Effector memory CD8-positive, alpha-beta T cell (primary cell): Measurements from ENCODE around the gene KIF18B.
"Not testable (repeated sequence)": the region's sequence is repeated elsewhere in the genome, so short reads cannot be mapped to it uniquely, and the experiment has no call there.

ENCODE experiments used
- ATAC-seq: fragments of 150-1000 bp; cut with Tn5 transposase; replicated peaks from 2 replicates; pipeline ENCODE4 v1.10.0; 2021; ENCODE audit warnings: mild to moderate bottlenecking, moderate library complexity
- DNase-seq, 3 experiments: peaks; one replicate each; pipeline ENCODE4 v3.0.0; 2021
- H3K27ac Mint-ChIP-seq, 2 donors: one replicate each; pipeline ENCODE4 v1.8.0; 2022; ENCODE audit warnings: mild to moderate bottlenecking in 2 of 2, mixed read lengths in 2 of 2, moderate library complexity in 2 of 2
- H3K27me3 Mint-ChIP-seq, 2 donors: one replicate each; pipeline ENCODE4 v1.8.0; 2022; ENCODE audit warnings: mixed read lengths in 2 of 2
- H3K36me3 Mint-ChIP-seq: one replicate; pipeline ENCODE4 v1.8.0; 2022; ENCODE audit warnings: mild to moderate bottlenecking, moderate library complexity, mixed read lengths; ENCODE audit not compliant: insufficient read depth
- H3K4me1 Mint-ChIP-seq, 2 donors: one replicate each; pipeline ENCODE4 v1.8.0; 2022; ENCODE audit warnings: low read depth in 2 of 2, mixed read lengths in 2 of 2
- H3K4me3 Mint-ChIP-seq, 2 donors: one replicate each; pipeline ENCODE4 v1.8.0; 2022; ENCODE audit warnings: mild to moderate bottlenecking in 2 of 2, mixed read lengths in 2 of 2, moderate library complexity in 2 of 2
- H3K9me3 Mint-ChIP-seq, 2 donors: one replicate each; pipeline ENCODE4 v1.8.0; 2022; ENCODE audit warnings: mixed read lengths in 2 of 2

Gene KIF18B

DNA sequence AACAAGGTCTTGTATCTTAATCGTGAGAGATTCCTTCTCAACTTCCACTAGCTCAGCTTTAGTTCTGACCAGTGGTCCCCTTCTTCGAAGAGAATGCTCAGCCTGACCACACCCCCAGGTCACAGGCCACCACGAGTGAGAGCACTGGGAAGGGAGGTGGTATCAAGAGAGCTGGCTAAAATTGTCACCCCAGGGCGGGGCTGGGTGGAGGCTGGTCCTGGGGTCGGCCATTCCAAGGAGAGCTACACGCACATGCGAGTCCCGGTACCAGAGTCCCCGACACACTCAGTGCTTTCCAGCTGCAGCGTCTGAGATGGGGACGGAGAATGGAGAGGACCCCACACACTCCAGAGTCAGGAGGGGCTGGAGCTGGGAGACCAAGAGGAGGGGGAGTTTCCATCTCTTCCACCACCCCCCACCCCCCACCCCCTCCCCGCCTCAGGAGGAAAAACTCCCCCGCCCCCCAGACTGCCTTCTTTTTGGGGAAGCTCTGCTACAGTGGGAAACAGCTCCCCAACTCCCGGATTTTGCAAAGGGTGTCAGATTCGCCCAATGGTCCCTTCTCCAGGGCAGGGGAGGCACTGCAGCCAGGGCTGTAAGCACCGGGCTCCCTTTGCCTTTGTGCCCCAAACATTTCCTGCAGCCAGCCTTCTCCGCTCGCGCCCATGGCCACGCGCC lies 18.9 kb upstream of the KIF18B start:
- Mint-ChIP-seq H3K36me3 (no peaks in the 10 kb centered on the region), H3K4me1 (peaks cover 14 to 21% of the 10 kb centered on the region in 2 donors), H3K27me3 (peaks cover 62 to 70% of the 10 kb centered on the region in 2 donors), H3K27ac (no peak overlapping the region), H3K9me3 (no peaks in the 10 kb centered on the region), H3K4me3 (peak overlapping the region; percentile 35 to 48)
- no peak for ATAC-seq
- DNase-seq, result no peak

DNA sequence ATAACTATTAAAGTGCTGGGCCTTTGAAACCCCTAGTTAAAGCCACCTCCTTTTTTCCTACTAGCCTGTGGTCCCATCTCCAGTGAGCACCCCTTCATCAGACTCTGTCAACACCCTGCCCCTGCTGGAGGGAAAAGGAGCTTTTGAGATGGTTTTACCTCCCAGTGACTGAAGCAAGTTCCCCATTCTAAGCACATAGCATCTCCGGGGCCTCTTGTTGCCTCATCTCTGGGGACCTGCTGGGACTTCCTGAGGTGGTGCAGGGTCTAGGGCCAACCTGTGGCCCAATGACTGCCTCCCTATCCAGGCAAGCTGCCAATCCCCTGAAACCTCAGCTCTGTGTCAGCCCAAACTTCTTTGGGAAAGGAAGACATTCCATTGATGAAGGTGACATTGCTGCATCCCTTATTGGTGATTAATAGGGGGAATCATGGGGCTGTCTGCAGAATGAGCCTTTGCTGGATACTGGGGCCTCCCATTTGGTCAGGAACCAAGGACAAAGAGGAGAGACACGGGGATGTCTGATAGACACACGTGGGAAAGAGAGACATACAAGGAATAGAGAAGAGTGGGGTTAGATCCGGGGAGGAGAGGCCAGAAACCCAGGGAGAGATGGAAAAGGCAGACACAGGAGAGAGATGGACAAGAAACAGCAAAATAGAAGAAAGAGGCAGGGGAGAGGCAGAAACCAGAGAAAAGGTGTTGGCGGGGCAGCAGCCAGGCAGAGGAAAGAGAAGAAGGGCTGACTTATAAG lies 18.1 kb upstream of the KIF18B start:
- Mint-ChIP-seq H3K4me1 (peaks cover 14 to 21% of the 10 kb centered on the region in 2 donors), H3K9me3 (no peaks in the 10 kb centered on the region), H3K27ac (no peak overlapping the region), H3K4me3 (peak overlapping the region; percentile 0 to 1), H3K27me3 (peaks cover 67 to 77% of the 10 kb centered on the region in 2 donors), H3K36me3 (no peaks in the 10 kb centered on the region)
- ATAC-seq, result no peak
- DNase-seq, result no peak

DNA sequence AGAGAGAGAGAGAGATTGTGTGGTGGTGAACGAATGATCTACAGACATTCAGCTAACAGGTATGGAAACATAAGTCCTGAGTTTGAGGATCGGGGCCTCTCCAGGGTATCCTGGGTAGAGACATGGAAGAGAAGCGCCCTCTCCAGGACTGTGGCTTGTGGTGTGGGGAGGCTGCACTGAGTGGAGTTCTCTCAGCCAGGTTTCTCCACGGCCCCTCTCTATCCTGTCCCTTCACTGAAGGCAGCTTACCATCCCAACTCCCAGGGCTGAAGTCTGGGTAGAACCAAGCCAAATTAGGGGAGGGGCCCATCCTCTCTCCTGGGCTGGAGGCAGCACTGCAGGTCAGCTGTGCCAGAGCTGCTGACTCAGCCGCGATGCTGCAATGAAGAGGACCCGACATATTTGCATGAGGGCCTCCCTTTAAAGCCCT lies 14.4 kb upstream of the KIF18B start:
- peaks cover 71 to 91% of the 10 kb centered on the region in 2 donors for H3K27me3 Mint-ChIP-seq
- H3K27ac Mint-ChIP-seq, result no peak overlapping the region
- no peaks in the 10 kb centered on the region for H3K36me3 Mint-ChIP-seq
- DNase-seq (no peak), ATAC-seq (no peak)
- H3K4me1 Mint-ChIP-seq, result peaks cover 2 to 8% of the 10 kb centered on the region in 2 donors
- no peak overlapping the region for H3K4me3 Mint-ChIP-seq
- no peaks in the 10 kb centered on the region for H3K9me3 Mint-ChIP-seq

DNA sequence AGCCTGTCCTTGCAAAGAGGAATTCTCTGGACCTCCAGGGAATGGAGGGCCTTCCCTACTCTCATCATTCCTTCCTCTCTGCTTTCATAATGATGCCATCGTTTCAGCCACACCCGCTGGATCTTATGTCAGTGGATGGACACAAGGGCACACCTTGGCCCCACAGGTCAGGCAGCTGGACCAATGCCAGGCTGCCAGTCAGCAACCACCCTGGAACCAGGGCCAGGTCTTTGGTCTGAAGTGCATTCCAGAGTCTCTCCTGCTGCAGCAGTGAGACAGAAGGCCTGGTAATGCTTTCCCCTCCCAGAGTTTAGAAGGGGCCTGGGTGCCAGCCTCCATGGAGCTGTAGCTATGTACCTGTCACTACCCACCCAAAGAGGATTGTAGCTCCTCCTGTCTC lies 13.1 kb upstream of the KIF18B start:
- ATAC-seq, result no peak

DNA sequence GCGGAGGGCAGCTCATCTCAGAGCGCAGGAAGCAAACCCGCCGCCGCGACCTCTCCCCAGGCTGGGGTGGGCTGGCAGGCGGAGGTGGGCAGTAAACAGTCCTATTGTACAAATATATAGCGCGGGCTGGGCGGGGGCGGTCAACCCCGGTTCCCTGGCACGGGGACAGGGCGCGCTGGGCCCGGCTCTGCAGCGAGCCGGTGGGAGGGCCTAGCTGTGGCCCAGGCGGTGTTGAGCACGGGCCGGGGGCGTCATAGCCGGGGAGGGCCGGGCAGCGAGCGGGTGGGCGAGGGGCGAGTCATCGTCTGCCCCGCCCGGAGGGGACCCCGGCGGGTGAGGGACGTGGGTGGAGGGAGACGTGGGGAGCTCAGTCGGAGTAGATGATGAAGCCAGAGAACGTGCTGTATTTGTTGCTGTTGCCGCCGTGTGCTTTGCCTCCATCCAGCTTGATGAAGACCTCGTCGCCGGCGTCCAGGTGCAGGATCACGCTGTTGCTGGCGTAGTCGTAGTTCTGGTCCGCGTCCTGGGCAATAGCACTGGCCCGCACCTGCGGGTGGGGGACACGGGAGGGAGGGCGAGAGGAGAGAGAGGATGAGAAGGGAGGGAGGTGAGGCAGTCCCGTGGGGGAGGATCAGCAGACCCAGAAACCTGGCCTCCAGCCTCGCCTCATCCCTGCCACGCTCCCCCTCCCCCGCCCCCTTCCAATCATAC lies 12.4 kb upstream of the KIF18B start:
- DNase-seq (no peak), ATAC-seq (no peak)
- peaks cover 0 to 2% of the 10 kb centered on the region in 2 donors for H3K4me1 Mint-ChIP-seq
- no peaks in the 10 kb centered on the region for H3K36me3 Mint-ChIP-seq
- no peak overlapping the region for H3K27ac Mint-ChIP-seq
- H3K27me3 Mint-ChIP-seq, result peaks cover 71 to 91% of the 10 kb centered on the region in 2 donors
- no peak overlapping the region for H3K4me3 Mint-ChIP-seq
- no peaks in the 10 kb centered on the region for H3K9me3 Mint-ChIP-seq

More for the DNA sequence above, 13.1 kb upstream of the KIF18B start:
- Mint-ChIP-seq H3K4me3 (peak overlapping the region in 1 of 2 donors; percentile 27), H3K27me3 (peaks cover 71 to 91% of the 10 kb centered on the region in 2 donors), H3K36me3 (no peaks in the 10 kb centered on the region), H3K9me3 (no peaks in the 10 kb centered on the region), H3K4me1 (peaks cover 0 to 3% of the 10 kb centered on the region in 2 donors), H3K27ac (no peak overlapping the region)
- DNase-seq, result no peak

DNA sequence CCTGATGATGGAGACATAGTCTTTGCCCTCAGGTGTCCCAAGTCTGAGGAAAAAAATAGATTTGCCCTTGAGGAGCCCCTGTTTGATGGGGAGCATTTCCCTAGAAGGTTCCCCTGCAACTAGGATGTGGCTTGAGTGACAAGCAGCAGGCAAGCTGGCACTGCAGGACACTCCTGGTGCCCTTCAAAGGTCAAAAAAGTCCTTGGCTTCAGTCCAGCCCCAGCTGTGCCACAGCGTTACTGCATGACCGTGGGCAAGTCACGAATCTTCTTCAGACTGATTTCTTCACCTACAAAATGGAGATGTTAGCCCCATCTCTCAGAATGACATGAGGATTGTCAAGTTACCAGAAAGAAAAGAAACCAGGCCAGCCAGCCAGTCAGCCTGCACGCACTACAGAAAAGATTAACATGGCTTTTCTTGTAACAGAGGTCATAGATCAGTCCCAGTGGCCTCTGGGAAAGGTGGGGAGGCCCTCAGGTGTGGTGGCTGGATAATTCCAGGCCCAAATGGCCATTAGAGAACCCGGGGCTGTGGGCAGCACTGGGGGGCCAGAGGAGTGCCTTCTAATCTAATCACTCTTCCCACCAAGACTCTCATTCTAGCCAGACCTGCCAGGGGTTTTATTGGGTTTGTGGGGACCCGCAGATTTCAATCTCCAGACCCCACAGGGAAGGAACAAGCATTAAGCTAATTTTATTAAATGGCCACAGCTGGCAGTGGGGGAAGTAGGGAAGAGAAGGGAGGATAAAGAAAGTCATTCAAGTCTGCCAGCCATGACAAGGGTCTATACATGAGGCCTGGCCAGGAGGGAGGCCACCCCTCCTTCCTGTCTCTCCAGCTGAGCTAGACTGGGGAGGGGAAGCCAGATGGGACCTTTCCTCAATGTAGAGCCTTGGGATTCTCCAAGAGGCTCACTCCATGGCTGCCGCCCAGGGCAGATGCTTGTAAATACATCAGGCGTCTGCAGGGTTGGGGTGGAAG lies 9.7 kb upstream of the KIF18B start:
- Mint-ChIP-seq H3K4me3 (no peak overlapping the region), H3K4me1 (peaks cover 0 to 2% of the 10 kb centered on the region in 2 donors), H3K27ac (no peak overlapping the region), H3K36me3 (no peaks in the 10 kb centered on the region), H3K27me3 (peaks cover 48 to 68% of the 10 kb centered on the region in 2 donors), H3K9me3 (no peaks in the 10 kb centered on the region)
- ATAC-seq (no peak), DNase-seq (no peak)

DNA sequence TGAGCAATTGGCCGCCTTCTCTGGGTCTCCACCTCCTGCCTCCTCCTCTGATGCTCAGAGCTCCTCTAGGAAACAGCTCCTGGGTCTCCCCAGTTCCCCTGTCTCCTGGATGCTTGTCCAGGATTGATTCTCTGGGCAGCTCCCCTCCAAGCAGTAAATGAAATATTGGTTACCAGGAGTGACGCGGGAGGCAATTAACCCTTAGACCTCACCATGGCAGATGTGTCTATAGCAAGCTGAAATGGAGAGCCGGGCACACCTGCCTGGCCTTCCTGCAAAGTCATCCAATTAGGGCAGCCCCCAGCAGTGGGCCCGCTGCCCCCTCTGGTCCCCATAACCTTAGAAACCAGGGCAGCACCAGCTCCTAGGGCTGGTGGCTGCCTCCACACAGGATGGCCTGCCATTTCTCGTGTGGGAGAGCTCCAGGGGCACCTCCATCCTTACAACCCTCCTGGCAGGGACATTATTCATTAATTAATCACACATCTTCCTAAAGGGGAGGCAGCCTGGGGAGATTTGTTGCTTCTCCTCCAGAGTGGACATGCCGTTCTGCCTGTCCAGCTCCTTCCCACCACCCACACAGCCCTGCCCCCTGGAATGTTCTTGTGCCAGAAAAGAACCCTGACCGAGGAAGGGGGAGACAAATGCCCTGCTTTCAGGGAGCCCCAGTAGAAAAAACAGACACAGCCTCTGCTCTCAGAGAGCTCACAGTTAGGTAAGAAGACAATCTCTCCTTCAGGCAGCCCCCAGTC lies 8.3 kb upstream of the KIF18B start:
- Mint-ChIP-seq H3K27ac (no peak overlapping the region), H3K4me1 (peaks cover 0 to 2% of the 10 kb centered on the region in 2 donors), H3K4me3 (no peak overlapping the region), H3K9me3 (no peaks in the 10 kb centered on the region), H3K36me3 (no peaks in the 10 kb centered on the region), H3K27me3 (peaks cover 46 to 62% of the 10 kb centered on the region in 2 donors)
- no peak for ATAC-seq
- DNase-seq, result no peak

DNA sequence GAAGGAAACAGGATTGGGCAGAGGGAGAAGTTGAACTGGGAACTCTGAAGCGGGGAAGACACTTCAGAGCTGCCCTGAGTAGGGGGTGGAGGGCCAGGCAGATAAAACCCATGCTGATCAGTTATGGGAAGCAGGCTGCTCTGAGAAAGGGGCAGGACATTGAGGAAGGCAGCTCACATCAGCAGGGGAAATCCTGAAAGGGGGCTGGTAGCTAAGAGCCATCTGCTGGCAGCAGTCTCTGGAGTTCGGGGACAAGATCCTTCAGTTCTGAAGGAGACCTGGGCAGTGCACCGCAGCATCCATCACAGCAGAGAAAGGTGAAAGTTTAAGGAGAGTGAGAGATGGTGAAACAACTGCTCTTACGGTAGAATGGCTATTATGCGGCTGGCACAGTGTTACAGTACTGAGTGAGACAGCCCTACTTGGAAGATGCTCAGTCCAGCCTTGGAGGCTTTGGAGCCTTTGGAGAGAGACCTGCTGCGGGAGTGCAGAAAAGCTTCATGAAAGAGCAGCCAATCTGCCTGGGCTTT lies 5.4 kb upstream of the KIF18B start:
- Mint-ChIP-seq H3K4me1 (peaks cover 0 to 2% of the 10 kb centered on the region in 2 donors), H3K36me3 (no peaks in the 10 kb centered on the region), H3K4me3 (no peak overlapping the region), H3K27ac (no peak overlapping the region), H3K27me3 (peaks cover 30 to 33% of the 10 kb centered on the region in 2 donors), H3K9me3 (no peaks in the 10 kb centered on the region)
- DNase-seq, result no peak
- no peak for ATAC-seq

DNA sequence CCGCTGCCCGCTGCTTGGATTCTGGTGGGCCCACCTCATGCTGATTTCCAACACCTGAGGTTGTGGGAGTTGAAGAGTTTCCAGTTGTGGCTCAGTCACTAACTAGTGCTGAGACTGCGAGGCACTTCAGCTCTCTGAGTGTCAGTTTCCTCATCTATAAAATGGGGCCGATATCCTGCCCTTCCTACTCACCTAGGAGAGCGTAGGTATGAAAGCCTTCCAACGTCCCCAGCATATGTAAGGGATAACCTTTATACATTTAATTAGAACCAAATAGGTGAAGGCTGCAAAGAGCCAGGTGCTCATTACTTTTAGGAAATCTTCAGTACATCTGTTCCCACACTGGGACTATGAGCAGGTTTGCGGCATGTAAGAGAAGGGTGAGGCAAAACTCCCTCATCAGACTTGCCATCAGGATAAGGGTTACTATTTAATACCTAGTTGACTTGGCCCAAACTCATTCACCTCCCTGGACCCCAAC lies 782 bp upstream of the KIF18B start:
- DNase-seq (no peak), ATAC-seq (no peak)
- Mint-ChIP-seq H3K27ac (peak overlapping the region; percentile 83 to 92), H3K36me3 (peaks cover 3% of the 10 kb centered on the region), H3K9me3 (no peaks in the 10 kb centered on the region), H3K27me3 (no peaks in the 10 kb centered on the region), H3K4me1 (peaks cover 6% of the 10 kb centered on the region in 2 donors), H3K4me3 (peak overlapping the region; percentile 87 to 91)

DNA sequence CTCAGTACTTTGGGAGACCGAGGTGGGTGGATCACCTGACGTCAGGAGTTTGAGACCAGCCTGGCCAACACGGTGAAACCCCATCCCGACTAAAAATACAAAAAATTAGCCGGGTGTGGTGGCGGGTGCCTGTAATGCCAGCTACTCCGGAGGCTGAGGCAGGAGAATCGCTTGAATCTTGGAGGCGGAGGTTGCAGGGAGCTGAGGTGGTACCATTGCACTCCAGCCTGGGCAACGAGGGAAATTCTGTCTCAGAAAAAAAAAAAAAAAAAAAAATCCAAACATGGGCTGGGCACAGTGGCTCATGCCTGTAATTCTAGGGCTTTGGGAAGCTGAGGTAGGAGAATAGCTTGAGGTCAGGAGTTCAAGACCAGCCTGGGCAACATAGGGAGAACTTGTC lies 1.9 kb downstream of the KIF18B start:
- DNase-seq, H3K4me3 Mint-ChIP-seq, H3K27me3 Mint-ChIP-seq, ATAC-seq, H3K9me3 Mint-ChIP-seq, H3K36me3 Mint-ChIP-seq, H3K4me1 Mint-ChIP-seq, H3K27ac Mint-ChIP-seq: not testable (repeated sequence)

DNA sequence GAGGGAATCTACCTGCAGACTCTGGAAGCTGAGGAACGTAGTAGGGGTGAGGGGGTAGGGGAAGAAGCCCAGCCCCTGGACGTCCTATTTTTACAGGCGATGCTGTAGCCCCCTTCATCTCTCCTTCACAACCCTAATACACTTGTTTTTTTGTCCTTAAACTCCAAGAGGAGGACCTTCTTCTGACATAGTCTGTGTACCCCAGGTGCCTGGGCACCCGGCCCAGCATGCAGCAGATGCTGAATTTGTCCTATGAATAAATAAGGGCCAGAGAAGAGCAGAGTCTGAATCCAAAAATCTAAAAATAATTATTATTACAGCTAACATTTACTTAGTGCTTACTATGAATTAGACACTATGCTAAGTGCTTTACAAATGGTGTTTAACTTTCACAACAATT lies 5.1 kb downstream of the KIF18B start:
- Mint-ChIP-seq H3K36me3 (peaks cover 3% of the 10 kb centered on the region), H3K27me3 (no peaks in the 10 kb centered on the region), H3K27ac (peak overlapping the region; percentile 9 to 28), H3K4me3 (no peak overlapping the region), H3K9me3 (no peaks in the 10 kb centered on the region), H3K4me1 (peaks cover 3 to 6% of the 10 kb centered on the region in 2 donors)
- ATAC-seq (no peak), DNase-seq (no peak)
